AG09309 (cell line): ENCODE results near the gene UGT2B10.

Source experiments
- DNase-seq: peaks from one replicate; pipeline ENCODE4 v3.0.0-alpha.2; 2010; ENCODE audit warnings: low read depth
- H3K4me3 ChIP-seq: 2 replicates; pipeline ENCODE4 v1.5.1; 2011; ENCODE audit warnings: mild to moderate bottlenecking, low read depth, low read length, moderate library complexity; ENCODE audit not compliant: control insufficient read depth
- CTCF ChIP-seq: IDR thresholded peaks from 2 replicates; pipeline ENCODE4 v1.5.1; 2011; ENCODE audit warnings: mild to moderate bottlenecking, low read depth, low read length, inconsistent platforms; ENCODE audit not compliant: insufficient read depth, control insufficient read depth; ENCODE audit errors: missing control alignments

The UGT2B10 gene

DNA sequence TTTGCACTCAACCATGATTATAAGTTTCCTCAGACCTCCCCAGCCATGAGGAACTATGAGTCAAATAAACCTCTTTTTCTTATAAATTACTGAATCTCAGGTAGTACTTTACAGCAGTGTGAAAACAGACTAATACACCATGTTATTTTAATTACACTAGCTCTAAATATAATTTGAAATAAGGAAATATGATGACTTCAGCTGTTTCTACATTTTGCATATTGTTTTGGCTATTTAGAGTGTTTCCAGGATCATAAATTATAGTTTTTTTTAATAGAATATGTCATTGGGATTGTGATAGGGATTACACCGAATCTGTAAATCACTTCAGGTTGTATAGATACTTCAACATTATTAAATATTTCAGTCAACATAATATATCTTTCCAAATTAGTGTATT lies 43.9 kb downstream of the UGT2B10 start:
- no peak for DNase-seq
- H3K4me3 ChIP-seq, result no peak overlapping the region
- TF ChIP-seq CTCF, result no peak

DNA sequence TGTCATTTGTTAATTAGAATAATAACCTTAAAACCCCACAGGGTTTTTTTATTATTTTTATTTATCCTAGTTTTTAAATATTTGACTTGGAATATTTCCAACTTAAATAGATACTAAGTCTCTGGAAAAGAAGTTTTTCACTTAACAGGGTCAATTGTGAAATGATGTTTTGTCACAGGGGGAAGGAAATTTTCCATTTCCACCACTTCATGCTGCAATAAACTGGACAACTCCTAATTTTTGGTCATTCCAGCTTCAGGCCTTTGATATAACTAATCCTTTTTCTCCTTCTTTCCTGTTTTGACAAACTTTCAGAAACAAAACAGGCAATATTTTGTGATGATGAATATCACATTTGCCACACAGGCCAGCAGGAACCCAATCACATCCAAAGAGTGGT lies 45.3 kb downstream of the UGT2B10 start:
- no peak overlapping the region for H3K4me3 ChIP-seq
- no peak for DNase-seq
- no peak for TF ChIP-seq CTCF

DNA sequence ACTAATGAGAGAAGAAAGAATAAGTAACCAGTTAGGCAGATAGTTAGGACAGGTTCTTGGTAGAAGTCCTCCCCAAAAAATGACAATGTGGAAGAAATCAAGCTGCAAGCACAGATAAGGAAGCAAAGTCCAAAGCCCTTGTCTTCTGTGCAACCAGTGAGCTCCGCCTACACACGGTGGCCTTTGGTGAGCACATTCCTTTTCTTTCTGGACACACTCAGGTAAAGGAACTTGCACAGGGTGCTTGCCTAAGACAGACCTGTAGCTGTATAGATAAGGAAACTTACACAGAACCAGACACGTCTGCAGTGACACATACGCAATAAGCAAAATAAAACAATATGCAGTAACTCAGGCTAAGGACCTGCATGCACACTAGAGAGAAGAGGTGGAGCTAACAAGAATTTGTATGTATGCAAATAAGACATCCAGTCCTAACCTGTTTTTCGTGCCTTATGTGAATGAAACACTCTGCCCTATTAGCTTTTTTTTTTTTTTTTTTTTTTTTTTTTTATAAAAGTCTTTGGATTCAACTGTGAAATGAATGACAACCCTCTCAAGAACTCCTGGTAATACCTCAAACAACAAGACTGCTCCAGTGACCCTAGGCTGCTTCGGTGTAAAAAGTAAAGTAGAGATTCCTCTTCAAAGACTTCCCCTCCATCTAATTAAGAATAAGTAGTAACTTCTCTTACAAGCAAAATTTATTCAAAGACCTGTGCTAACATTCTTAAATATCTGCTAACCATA lies 48.8 kb downstream of the UGT2B10 start:
- no peak overlapping the region for H3K4me3 ChIP-seq
- TF ChIP-seq CTCF, result no peak
- no peak for DNase-seq

DNA sequence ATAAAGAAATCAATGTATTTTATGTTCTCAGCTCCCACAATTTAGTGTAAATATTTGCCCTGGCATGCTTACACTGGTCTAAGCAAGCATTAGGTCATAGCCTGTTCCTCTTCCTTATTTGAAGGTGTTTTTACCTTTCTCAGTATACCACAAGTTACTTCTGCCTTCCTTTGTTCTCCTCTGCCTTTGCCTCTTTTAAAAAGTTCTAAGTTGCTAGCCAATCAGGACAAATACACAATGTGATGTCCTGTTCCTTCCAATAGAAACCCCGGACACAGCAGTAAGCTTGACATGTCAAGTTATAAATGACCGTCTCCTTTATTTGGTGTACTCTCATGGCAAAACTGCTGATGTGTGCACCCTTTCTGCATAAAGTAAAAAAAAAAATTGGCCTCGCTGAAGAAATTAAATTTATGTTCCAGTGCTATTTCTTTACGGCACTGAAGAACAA lies 49.4 kb downstream of the UGT2B10 start:
- TF ChIP-seq CTCF, result no peak
- no peak for DNase-seq
- H3K4me3 ChIP-seq, result no peak overlapping the region

DNA sequence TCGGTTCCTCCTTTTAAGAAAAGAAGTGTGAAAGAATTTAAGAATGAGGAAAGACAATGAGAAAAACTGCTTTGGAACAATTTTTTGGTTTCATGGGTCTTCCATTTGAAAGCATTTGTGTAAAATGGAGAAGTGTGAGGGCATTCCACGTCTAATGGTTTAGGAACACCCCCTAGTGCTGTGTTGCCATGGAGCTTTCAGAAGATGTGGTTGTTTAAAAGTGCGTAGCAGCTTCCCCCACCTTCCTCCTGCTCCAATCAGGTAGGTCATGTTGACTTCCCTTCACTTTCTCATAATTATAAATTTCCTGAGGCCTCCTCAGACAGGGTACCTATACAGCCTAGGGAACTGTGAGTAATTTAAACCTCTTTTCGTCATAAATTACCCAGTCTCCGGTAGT lies 50.0 kb downstream of the UGT2B10 start:
- no peak for TF ChIP-seq CTCF
- DNase-seq, result no peak
- H3K4me3 ChIP-seq, result no peak overlapping the region

DNA sequence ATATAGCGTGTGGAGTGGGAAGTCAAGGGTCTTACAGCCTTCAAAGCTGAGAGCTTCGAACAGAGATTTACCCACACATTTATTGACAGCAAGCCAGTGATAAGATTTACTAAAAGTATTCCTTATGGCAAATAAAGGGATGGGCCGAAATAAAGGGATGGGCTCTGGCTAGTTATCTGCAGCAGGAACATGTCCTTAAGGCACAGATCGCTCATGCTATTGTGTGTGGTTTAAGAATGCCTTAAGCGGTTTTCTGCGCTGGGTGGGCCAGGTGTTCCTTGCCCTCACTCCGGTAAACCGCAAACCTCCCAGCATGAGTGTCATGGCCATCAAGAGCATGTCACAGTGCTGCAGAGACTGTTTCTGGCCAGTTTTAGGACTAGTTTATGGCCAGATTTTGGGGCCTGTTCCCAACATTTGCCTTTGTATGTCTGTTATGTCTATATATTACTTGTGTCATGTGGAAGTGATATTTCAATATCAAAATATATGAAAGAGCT lies 53.5 kb downstream of the UGT2B10 start:
- no peak overlapping the region for H3K4me3 ChIP-seq
- DNase-seq, result no peak
- no peak for TF ChIP-seq CTCF
